HEK293 (cell line): Measurements from ENCODE around the gene PYURF.
"Not testable (repeated sequence)": the region's sequence is repeated elsewhere in the genome, so short reads cannot be mapped to it uniquely, and the experiment has no call there.

Experiments
- CTCF ChIA-PET: fragments of 350-600 bp; formaldehyde crosslinking; extraction: SDS; loops from one replicate; lab custom pipeline; 2021; ENCODE audit warnings: antibody characterized with exemption; lab: Yijun Ruan, JAX
- POLR2A ChIA-PET: fragments of 300-600 bp; formaldehyde crosslinking; extraction: SDS; loops from one replicate; lab custom pipeline; 2020; ENCODE audit warnings: antibody characterized with exemption, inconsistent platforms; lab: Yijun Ruan, JAX
- H3K27ac ChIP-seq: fragments of 200-500 bp; sonication (Bioruptor generic); 2 replicates; pipeline ENCODE4 v1.5.1; 2014; ENCODE audit warnings: low read depth, low read length, control low read depth, inconsistent platforms; ENCODE audit errors: extremely low read depth
- H3K36me3 ChIP-seq, 2 experiments: fragments of 200-500 bp in 1 of 2; sonication (Bioruptor generic) in 1 of 2; 1 replicate in 1 of 2; 2 replicates in 1 of 2; pipeline ENCODE4 v1.5.1; 2014 to 2017; ENCODE audit warnings: inconsistent platforms in 2 of 2, low read length in 2 of 2; ENCODE audit not compliant: control insufficient read depth in 2 of 2, insufficient read depth in 1 of 2
- H3K4me1 ChIP-seq: fragments of 200-500 bp; sonication (Bioruptor generic); 2 replicates; pipeline ENCODE4 v1.5.1; 2014; ENCODE audit warnings: mild to moderate bottlenecking, low read length, inconsistent platforms; ENCODE audit not compliant: control insufficient read depth, insufficient read depth
- H3K4me3 ChIP-seq: 2 replicates; pipeline ENCODE4 v1.5.1; 2011; ENCODE audit warnings: low read depth, mild to moderate bottlenecking, control low read depth, low read length, moderate library complexity
- H3K9me3 ChIP-seq: fragments of 200-500 bp; sonication (Bioruptor generic); 2 replicates; pipeline ENCODE4 v1.5.1; 2014; ENCODE audit warnings: low read depth, low read length, inconsistent platforms; ENCODE audit not compliant: control insufficient read depth, insufficient read depth
- FEZF1 ChIP-seq: fragments of 450-650 bp; formaldehyde crosslinking; IDR thresholded peaks from 2 replicates; pipeline ENCODE4 v1.5.1; 2016; ENCODE audit warnings: missing biosample characterization, missing genetic modification characterization
- PRDM2 ChIP-seq: fragments of 450-650 bp; formaldehyde crosslinking; IDR thresholded peaks from 2 replicates; pipeline ENCODE4 v1.5.1; 2016; ENCODE audit warnings: missing biosample characterization, missing genetic modification characterization, borderline replicate concordance
- REPIN1 ChIP-seq: fragments of 450-650 bp; formaldehyde crosslinking; IDR thresholded peaks from 2 replicates; pipeline ENCODE4 v1.5.1; 2017; ENCODE audit warnings: missing biosample characterization, missing genetic modification characterization, low read depth
- TSHZ1 ChIP-seq: fragments of 450-650 bp; formaldehyde crosslinking; IDR thresholded peaks from 2 replicates; pipeline ENCODE4 v1.5.1; 2016; ENCODE audit warnings: missing biosample characterization, missing genetic modification characterization, borderline replicate concordance
- ZBTB8A ChIP-seq: fragments of 450-650 bp; formaldehyde crosslinking; IDR thresholded peaks from 2 replicates; pipeline ENCODE4 v1.5.1; 2016; ENCODE audit warnings: missing biosample characterization, missing genetic modification characterization
- ZNF10 ChIP-seq: fragments of 450-650 bp; formaldehyde crosslinking; IDR thresholded peaks from 2 replicates; pipeline ENCODE4 v1.5.1; 2017; ENCODE audit warnings: missing biosample characterization, missing genetic modification characterization
- ZNF138 ChIP-seq: fragments of 450-650 bp; formaldehyde crosslinking; IDR thresholded peaks from 2 replicates; pipeline ENCODE4 v1.5.1; 2016; ENCODE audit warnings: missing biosample characterization, missing genetic modification characterization, borderline replicate concordance
- ZNF146 ChIP-seq: fragments of 450-650 bp; formaldehyde crosslinking; IDR thresholded peaks from 2 replicates; pipeline ENCODE4 v1.5.1; 2016; ENCODE audit warnings: missing biosample characterization, missing genetic modification characterization
- ZNF175 ChIP-seq: fragments of 450-650 bp; formaldehyde crosslinking; IDR thresholded peaks from 2 replicates; pipeline ENCODE4 v1.5.1; 2016; ENCODE audit warnings: missing biosample characterization, missing genetic modification characterization
- ZNF2 ChIP-seq: fragments of 450-650 bp; formaldehyde crosslinking; IDR thresholded peaks from 2 replicates; pipeline ENCODE4 v1.5.1; 2016; ENCODE audit warnings: missing biosample characterization, missing genetic modification characterization
- ZNF214 ChIP-seq: fragments of 450-650 bp; formaldehyde crosslinking; IDR thresholded peaks from 2 replicates; pipeline ENCODE4 v1.5.1; 2017; ENCODE audit warnings: missing biosample characterization, mild to moderate bottlenecking, missing genetic modification characterization, borderline replicate concordance
- ZNF391 ChIP-seq: fragments of 450-650 bp; formaldehyde crosslinking; IDR thresholded peaks from 2 replicates; pipeline ENCODE4 v1.5.1; 2016; ENCODE audit warnings: low read depth, missing biosample characterization, missing genetic modification characterization, borderline replicate concordance
- ZNF48 ChIP-seq: fragments of 450-650 bp; formaldehyde crosslinking; IDR thresholded peaks from 2 replicates; pipeline ENCODE4 v1.5.1; 2016; ENCODE audit warnings: missing biosample characterization, missing genetic modification characterization
- ZNF560 ChIP-seq: fragments of 450-650 bp; formaldehyde crosslinking; IDR thresholded peaks from 2 replicates; pipeline ENCODE4 v1.5.1; 2017; ENCODE audit warnings: missing biosample characterization, missing genetic modification characterization, borderline replicate concordance
- ZNF561 ChIP-seq: fragments of 450-650 bp; IDR thresholded peaks from 2 replicates; pipeline ENCODE4 v1.5.1; 2018; ENCODE audit warnings: missing biosample characterization, missing genetic modification characterization, borderline replicate concordance
- ZNF623 ChIP-seq: fragments of 450-650 bp; formaldehyde crosslinking; IDR thresholded peaks from 2 replicates; pipeline ENCODE4 v1.5.1; 2016; ENCODE audit warnings: missing biosample characterization, missing genetic modification characterization
- ZNF654 ChIP-seq: fragments of 450-650 bp; formaldehyde crosslinking; IDR thresholded peaks from 2 replicates; pipeline ENCODE4 v1.5.1; 2016; ENCODE audit warnings: low read depth, missing biosample characterization, missing genetic modification characterization
- ZNF658 ChIP-seq: fragments of 450-650 bp; formaldehyde crosslinking; IDR thresholded peaks from 2 replicates; pipeline ENCODE4; 2016; ENCODE audit warnings: missing biosample characterization, missing genetic modification characterization
- ZNF707 ChIP-seq: fragments of 450-650 bp; formaldehyde crosslinking; IDR thresholded peaks from 2 replicates; pipeline ENCODE4 v1.5.1; 2016; ENCODE audit warnings: missing biosample characterization, missing genetic modification characterization
- ZNF785 ChIP-seq: fragments of 450-650 bp; formaldehyde crosslinking; IDR thresholded peaks from 2 replicates; pipeline ENCODE4 v1.5.1; 2016; ENCODE audit warnings: missing biosample characterization, missing genetic modification characterization
- ZNF843 ChIP-seq: fragments of 450-650 bp; formaldehyde crosslinking; IDR thresholded peaks from 2 replicates; pipeline ENCODE4 v1.5.1; 2016; ENCODE audit warnings: missing biosample characterization, missing genetic modification characterization

PYURF gene

GRCh38 chr4:88539322-88540068, 15.9 kb upstream of the PYURF start:
- H3K36me3 ChIP-seq, H3K27ac ChIP-seq, H3K4me1 ChIP-seq, H3K9me3 ChIP-seq, H3K4me3 ChIP-seq, POLR2A ChIA-PET: not testable (repeated sequence)
- CTCF ChIA-PET: interaction anchor here (0.6 to 2.2 kb wide), 25 partner anchors 9 to 642 kb away, joined by 3 to 16 read pairs (median 3); no protein-coding TSS in a partner anchor
- peak; percentile 53 for TF ChIP-seq ZNF654 (tag by site-specific recombination)

- TF ChIP-seq PRDM2 (tag by site-specific recombination) (no peak), ZNF843 (tag by site-specific recombination) (no peak), ZNF2 (no peak), ZBTB8A (tag by site-specific recombination) (no peak), ZNF214 (tag by site-specific recombination) (no peak)
- TF ChIP-seq, all 188 proteins: peak for 0
- CTCF ChIA-PET: interaction anchor here (1.5 kb wide), 1 partner anchor 122 kb away, joined by 5 read pairs; no protein-coding TSS in a partner anchor
- POLR2A ChIA-PET: no interaction called here
Observed at GRCh38 chr4:88537709-88538108, 14.1 kb upstream of the PYURF start.

GRCh38 chr4:88535090-88535755, 11.6 kb upstream of the PYURF start:
- Histone ChIP-seq H3K36me3 (no peaks in the 10 kb centered on the region), H3K9me3 (no peaks in the 10 kb centered on the region), H3K4me1 (no peaks in the 10 kb centered on the region), H3K4me3 (no peak overlapping the region), H3K27ac (no peak overlapping the region)
- ChIA-PET CTCF (no interaction called here), POLR2A (interaction anchor here (0.7 kb wide), 1 partner anchor 13 kb away, joined by 3 read pairs; no protein-coding TSS in a partner anchor)
- TF ChIP-seq FEZF1 (tag by site-specific recombination): no peak
- no peak for TF ChIP-seq ZNF561
- TF ChIP-seq ZNF785 (tag by site-specific recombination): no peak
- no peak for TF ChIP-seq ZNF623 (tag by site-specific recombination)
- TF ChIP-seq ZNF48: no peak
- no peak for TF ChIP-seq ZNF560 (tag by site-specific recombination)
- no peak for TF ChIP-seq ZNF175
- no peak for TF ChIP-seq ZNF391 (tag by site-specific recombination)
- no peak for TF ChIP-seq ZNF146 (tag by site-specific recombination)
- no peak for TF ChIP-seq ZNF707
- no peak for TF ChIP-seq ZNF654 (tag by site-specific recombination)
- TF ChIP-seq ZNF10 (tag by site-specific recombination): no peak
- no peak for TF ChIP-seq ZNF658 (tag by site-specific recombination)
- no peak for TF ChIP-seq TSHZ1
- no peak for TF ChIP-seq ZNF138 (tag by site-specific recombination)
- TF ChIP-seq REPIN1 (tag by site-specific recombination): no peak

More at GRCh38 chr4:88537709-88538108, 14.1 kb upstream of the PYURF start:
- Histone ChIP-seq H3K27ac (no peak overlapping the region), H3K4me3 (no peak overlapping the region), H3K4me1 (no peaks in the 10 kb centered on the region), H3K36me3 (no peaks in the 10 kb centered on the region), H3K9me3 (no peaks in the 10 kb centered on the region)
